GM18907 (cell line): ENCODE measurements around the gene NPAS4.
A peak's percentile ranks its signal among the peaks of the same experiment; 100 is the strongest.
"Not testable (repeated sequence)": the region's sequence is repeated elsewhere in the genome, so short reads cannot be mapped to it uniquely, and the experiment has no call there.

Experiments used
- ATAC-seq: cut with Tn5 transposase; IDR thresholded peaks from one replicate; pipeline ENCODE4 v1.9.1; 2021; ENCODE audit warnings: mild to moderate bottlenecking, moderate library complexity; ENCODE audit not compliant: unreplicated experiment

NPAS4 gene

GRCh38 chr11:66420671-66421476 lies at the start of gene NPAS4:
TSS of gene NPAS4 (plus strand) at chr11:66421035. CDS start at chr11:66421180, 145 bp downstream.
- ATAC-seq: no peak

- peak; percentile 60 for ATAC-seq
Measured at GRCh38 chr11:66371627-66372415, 49.0 kb upstream of the NPAS4 start, which contains the start of gene SLC29A2. TSS of gene SLC29A2 (minus strand) at chr11:66371760. CDS start at chr11:66371591, 169 bp downstream.

GRCh38 chr11:66373265-66373664 lies 47.6 kb upstream of the NPAS4 start:
- ATAC-seq: no peak

GRCh38 chr11:66373690-66374287 lies 47.0 kb upstream of the NPAS4 start:
- not testable (repeated sequence) for ATAC-seq

GRCh38 chr11:66380264-66380663 lies 40.6 kb upstream of the NPAS4 start:
- not testable (repeated sequence) for ATAC-seq

GRCh38 chr11:66384316-66384715 lies 36.5 kb upstream of the NPAS4 start:
- ATAC-seq: not testable (repeated sequence)

GRCh38 chr11:66386171-66387069 lies 34.4 kb upstream of the NPAS4 start:
- no peak for ATAC-seq

GRCh38 chr11:66388780-66389386 lies 32.0 kb upstream of the NPAS4 start:
- no peak for ATAC-seq

GRCh38 chr11:66391322-66391721 lies 29.5 kb upstream of the NPAS4 start:
- ATAC-seq: no peak

- ATAC-seq: no peak
Measured at GRCh38 chr11:66393954-66394353, 26.9 kb upstream of the NPAS4 start.

- no peak for ATAC-seq
Measured at GRCh38 chr11:66407651-66408050, 13.2 kb upstream of the NPAS4 start.

- peak; percentile 73 for ATAC-seq
Measured at GRCh38 chr11:66408488-66409214, 12.2 kb upstream of the NPAS4 start.

- no peak for ATAC-seq
Measured at GRCh38 chr11:66409226-66409625, 11.6 kb upstream of the NPAS4 start.

- no peak for ATAC-seq
Measured at GRCh38 chr11:66410191-66410590, 10.6 kb upstream of the NPAS4 start.

- no peak for ATAC-seq
Measured at GRCh38 chr11:66411323-66411722, 9.5 kb upstream of the NPAS4 start.

- no peak for ATAC-seq
Measured at GRCh38 chr11:66412110-66412509, 8.7 kb upstream of the NPAS4 start.

GRCh38 chr11:66413167-66413566 lies 7.7 kb upstream of the NPAS4 start:
- ATAC-seq: no peak

GRCh38 chr11:66414120-66414934 lies 6.5 kb upstream of the NPAS4 start:
- no peak for ATAC-seq

GRCh38 chr11:66415423-66415822 lies 5.4 kb upstream of the NPAS4 start:
- no peak for ATAC-seq
